Loucy (cell line): ENCODE results near the gene IER5.

ENCODE experiments used
- H2AFZ ChIP-seq: fragments of 200-600 bp; sonication (generic); 2 replicates; pipeline ENCODE4 v1.6.0; 2016; ENCODE audit warnings: antibody characterized with exemption, mild to moderate bottlenecking, low read length, moderate library complexity
- H3F3A ChIP-seq: fragments of 200-600 bp; 2 replicates; pipeline ENCODE4 v1.6.0; 2016; ENCODE audit warnings: antibody characterized with exemption, low read depth, mild to moderate bottlenecking
- H3K27me3 ChIP-seq: fragments of 200-600 bp; sonication (generic); 2 replicates; pipeline ENCODE4 v1.6.1; 2014; ENCODE audit warnings: low read length, mild to moderate bottlenecking; ENCODE audit not compliant: insufficient read depth, poor library complexity, severe bottlenecking
- H3K36me3 ChIP-seq: fragments of 200-600 bp; sonication (generic); 2 replicates; pipeline ENCODE4 v1.6.1; 2016; ENCODE audit warnings: low read length; ENCODE audit not compliant: insufficient read depth
- H3K4me1 ChIP-seq: fragments of 200-600 bp; sonication (generic); 2 replicates; pipeline ENCODE4 v1.5.1; 2014; ENCODE audit warnings: low read length, mild to moderate bottlenecking; ENCODE audit not compliant: insufficient read depth, poor library complexity, severe bottlenecking
- H3K4me2 ChIP-seq: fragments of 200-600 bp; sonication (generic); 2 replicates; pipeline ENCODE4 v1.6.0; 2014; ENCODE audit warnings: antibody characterized with exemption, low read length, low read depth, mild to moderate bottlenecking; ENCODE audit not compliant: poor library complexity, severe bottlenecking
- H3K4me3 ChIP-seq: fragments of 200-600 bp; sonication (generic); 2 replicates; pipeline ENCODE4 v1.5.1; 2014; ENCODE audit warnings: low read length, mild to moderate bottlenecking, mixed read lengths; ENCODE audit not compliant: poor library complexity, severe bottlenecking
- H3K79me2 ChIP-seq: fragments of 200-600 bp; sonication (generic); 2 replicates; pipeline ENCODE4 v1.6.1; 2014; ENCODE audit warnings: low read length; ENCODE audit not compliant: insufficient read depth
- H3K9ac ChIP-seq: fragments of 200-600 bp; sonication (generic); 2 replicates; pipeline ENCODE4 v1.6.0; 2014; ENCODE audit warnings: mild to moderate bottlenecking, low read depth, low read length, moderate library complexity; ENCODE audit not compliant: poor library complexity, severe bottlenecking
- H3K9me2 ChIP-seq: fragments of 200-600 bp; sonication (generic); replicated peaks from 2 replicates; pipeline ENCODE4 v1.6.1; 2016; ENCODE audit warnings: low read depth, low read length, mixed read lengths
- H3K9me3 ChIP-seq: fragments of 200-600 bp; sonication (generic); 2 replicates; pipeline ENCODE4 v1.6.1; 2014; ENCODE audit warnings: mild to moderate bottlenecking, antibody characterized with exemption, low read length, low read depth; ENCODE audit not compliant: insufficient read depth
- H4K20me1 ChIP-seq: fragments of 200-600 bp; sonication (generic); 2 replicates; pipeline ENCODE4 v1.6.0; 2014; ENCODE audit warnings: antibody characterized with exemption, low read length, mild to moderate bottlenecking; ENCODE audit not compliant: insufficient read depth, poor library complexity, severe bottlenecking
- EZH2phosphoT487 ChIP-seq: fragments of 200-600 bp; IDR thresholded peaks from 2 replicates; pipeline ENCODE4 v1.6.1; 2018; ENCODE audit warnings: antibody characterized with exemption, mild to moderate bottlenecking, moderate library complexity, borderline replicate concordance
- TF ChIP-seq, protein P1 (sequence below): fragments of 200-600 bp; sonication (generic); conservative IDR thresholded peaks from 2 replicates; pipeline ENCODE4 v1.5.1; 2014; ENCODE audit warnings: mild to moderate bottlenecking, antibody characterized with exemption, low read length

The IER5 gene

GRCh38 chr1:181141431-181141910, 53.0 kb downstream of the IER5 start:
- Histone ChIP-seq H3F3A (no peaks in the 10 kb centered on the region), H2AFZ (no peak overlapping the region), H3K4me3 (no peak overlapping the region), H3K36me3 (no peaks in the 10 kb centered on the region), H3K9me2 (no peaks in the 10 kb centered on the region), H3K4me1 (peaks cover 41% of the 10 kb centered on the region), H3K4me2 (no peak overlapping the region), H4K20me1 (no peaks in the 10 kb centered on the region), H3K79me2 (no peaks in the 10 kb centered on the region), H3K27me3 (no peaks in the 10 kb centered on the region), H3K9ac (no peak overlapping the region), H3K9me3 (no peaks in the 10 kb centered on the region)
- no peak for TF ChIP-seq EZH2phosphoT487
- TF ChIP-seq, protein P1, sequence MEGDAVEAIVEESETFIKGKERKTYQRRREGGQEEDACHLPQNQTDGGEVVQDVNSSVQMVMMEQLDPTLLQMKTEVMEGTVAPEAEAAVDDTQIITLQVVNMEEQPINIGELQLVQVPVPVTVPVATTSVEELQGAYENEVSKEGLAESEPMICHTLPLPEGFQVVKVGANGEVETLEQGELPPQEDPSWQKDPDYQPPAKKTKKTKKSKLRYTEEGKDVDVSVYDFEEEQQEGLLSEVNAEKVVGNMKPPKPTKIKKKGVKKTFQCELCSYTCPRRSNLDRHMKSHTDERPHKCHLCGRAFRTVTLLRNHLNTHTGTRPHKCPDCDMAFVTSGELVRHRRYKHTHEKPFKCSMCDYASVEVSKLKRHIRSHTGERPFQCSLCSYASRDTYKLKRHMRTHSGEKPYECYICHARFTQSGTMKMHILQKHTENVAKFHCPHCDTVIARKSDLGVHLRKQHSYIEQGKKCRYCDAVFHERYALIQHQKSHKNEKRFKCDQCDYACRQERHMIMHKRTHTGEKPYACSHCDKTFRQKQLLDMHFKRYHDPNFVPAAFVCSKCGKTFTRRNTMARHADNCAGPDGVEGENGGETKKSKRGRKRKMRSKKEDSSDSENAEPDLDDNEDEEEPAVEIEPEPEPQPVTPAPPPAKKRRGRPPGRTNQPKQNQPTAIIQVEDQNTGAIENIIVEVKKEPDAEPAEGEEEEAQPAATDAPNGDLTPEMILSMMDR = peak; percentile 19; the same call in 1 of the 2 replicates
